K562 (cell line): ENCODE results near the gene CHRNE. TPM values are rescaled to one million over a fixed set of nuclear protein-coding genes. Genes with fewer than 3 reads are reported as not detected.
A peak's percentile ranks its signal among the peaks of the same experiment; 100 is the strongest.

Experiments
- ATAC-seq: fragments of 200-7000 bp; cut with Tn5 transposase; 3 replicates; pipeline ENCODE4 v1.9.1; 2020; ENCODE audit warnings: moderate library complexity
- BruUV-seq: library from RNA; stranded (reverse); fragments of 400-500 nt; replicated peaks from 2 replicates; lab custom pipeline; 2021; lab: Mats Ljungman, UMichigan
- CTCF ChIA-PET: fragments of 300-600 bp; formaldehyde crosslinking; extraction: SDS; loops from one replicate; lab custom pipeline; 2021; ENCODE audit warnings: low intra/inter-chr PET ratio; lab: Yijun Ruan, JAX
- POLR2A ChIA-PET: fragments of 300-600, 350-650 bp; sonication (Branson Sonifier 250); formaldehyde crosslinking; extraction: SDS; loops from one replicate; lab custom pipeline; 2021; ENCODE audit warnings: antibody characterized with exemption, inconsistent platforms; lab: Yijun Ruan, JAX
- DNase-seq, 4 experiments: peaks; one replicate each; pipeline versions ENCODE4 v3.0.0 to v3.0.0-alpha.2; 2011 to 2018; ENCODE audit warnings: low spot score in 3 of 4, mixed read lengths in 3 of 4; ENCODE audit errors: extremely low read depth in 1 of 4
- FAIRE-seq: peaks from 2 replicates; lab custom pipeline; 2011; peaks lifted over from hg19 to GRCh38; lab: Jason Lieb, UNC
- H2AFZ ChIP-seq: 2 replicates; pipeline ENCODE4 v1.6.0; 2011; ENCODE audit warnings: low read depth, low read length, control low read depth, inconsistent platforms
- H3K27ac ChIP-seq: fragments of 200-600 bp; 3 replicates; pipeline ENCODE4 v1.8.0; 2011; ENCODE audit warnings: low read depth, mild to moderate bottlenecking, control low read depth, inconsistent platforms, low read length, moderate library complexity, mixed read lengths; ENCODE audit errors: extremely low read depth
- H3K27me3 ChIP-seq, 2 experiments: fragments of 300-600 bp in 1 of 2; 2 replicates in 1 of 2; 3 replicates in 1 of 2; pipeline versions ENCODE4 v1.6.0 to v1.8.0; 2011; ENCODE audit warnings: inconsistent platforms in 2 of 2, low read length in 2 of 2, mild to moderate bottlenecking in 1 of 2, mixed read lengths in 1 of 2, moderate library complexity in 1 of 2; ENCODE audit not compliant: control insufficient read depth in 2 of 2, insufficient read depth in 2 of 2
- H3K36me3 ChIP-seq: fragments of 300-600 bp; 3 replicates; pipeline ENCODE4 v1.8.0; 2011; ENCODE audit warnings: mild to moderate bottlenecking, low read length, inconsistent platforms; ENCODE audit not compliant: control insufficient read depth, insufficient read depth
- H3K4me1 ChIP-seq, 2 experiments: fragments of 200-600 bp in 1 of 2; replicated peaks in 1 of 2; 2 replicates in 1 of 2; 3 replicates in 1 of 2; pipeline versions ENCODE4 v1.5.1 to v1.8.0; 2011; ENCODE audit warnings: inconsistent platforms in 2 of 2, low read length in 2 of 2, mild to moderate bottlenecking in 1 of 2, mixed read lengths in 1 of 2, moderate library complexity in 1 of 2; ENCODE audit not compliant: control insufficient read depth in 2 of 2, insufficient read depth in 2 of 2
- H3K4me2 ChIP-seq: 2 replicates; pipeline ENCODE4 v1.6.1; 2011; ENCODE audit warnings: low read length, control low read depth, inconsistent platforms, mixed read lengths; ENCODE audit not compliant: insufficient read depth
- H3K4me3 ChIP-seq: fragments of 200-600 bp; sonication (generic), shearing (Covaris generic); 2 replicates; pipeline ENCODE4 v1.5.1; 2016; ENCODE audit warnings: control low read depth, inconsistent platforms
- H3K79me2 ChIP-seq: fragments of 200-600 bp; 3 replicates; pipeline ENCODE4 v1.8.0; 2011; ENCODE audit warnings: low read length, inconsistent platforms; ENCODE audit not compliant: control insufficient read depth, insufficient read depth
- H3K9ac ChIP-seq, 2 experiments: 2 replicates each; pipeline versions ENCODE4 v1.6.0 to v1.6.1; 2011; ENCODE audit warnings: low read depth in 2 of 2, low read length in 2 of 2, control low read depth in 1 of 2, inconsistent platforms in 1 of 2, mild to moderate bottlenecking in 1 of 2, mixed read lengths in 1 of 2; ENCODE audit not compliant: insufficient read depth in 1 of 2
- H3K9me1 ChIP-seq: one replicate; pipeline ENCODE4 v1.6.0; 2011; ENCODE audit warnings: inconsistent platforms, mild to moderate bottlenecking, low read length, moderate library complexity; ENCODE audit not compliant: control insufficient read depth, insufficient read depth
- H3K9me3 ChIP-seq: replicated peaks from 2 replicates; pipeline ENCODE4 v1.5.1; 2011; ENCODE audit warnings: low read depth, low read length, inconsistent platforms; ENCODE audit not compliant: control insufficient read depth, insufficient read depth
- H4K20me1 ChIP-seq: replicated peaks from 2 replicates; pipeline ENCODE4 v1.6.1; 2011; ENCODE audit warnings: low read length, inconsistent platforms, mixed read lengths; ENCODE audit not compliant: control insufficient read depth, insufficient read depth
- AFF4 ChIP-seq: sonication (generic); formaldehyde crosslinking; IDR thresholded peaks from 2 replicates; pipeline ENCODE4 v1.8.0; 2023; ENCODE audit warnings: mild to moderate bottlenecking, missing genetic modification reagents
- BRD9 ChIP-seq: fragments of 450-650 bp; IDR thresholded peaks from 2 replicates; pipeline ENCODE4 v1.6.1; 2018; ENCODE audit warnings: low read depth; ENCODE audit not compliant: partially characterized antibody
- CCNT2 ChIP-seq: IDR thresholded peaks from 2 replicates; pipeline ENCODE4 v1.6.1; 2011; ENCODE audit warnings: borderline replicate concordance, low read depth, mild to moderate bottlenecking, moderate library complexity, mixed read lengths, low read length; ENCODE audit not compliant: insufficient read length; ENCODE audit errors: extremely low read depth
- CEBPG ChIP-seq, 3 experiments: fragments of 200-800 bp in 1 of 3; sonication (Bioruptor generic) in 1 of 3; sonication (generic) in 1 of 3; formaldehyde crosslinking in 1 of 3; IDR thresholded peaks in 2 of 3; conservative IDR thresholded peaks in 1 of 3; 2 replicates each; pipeline versions ENCODE4 v1.6.1 to v1.8.0; 2016 to 2022; ENCODE audit warnings: missing compliant biosample characterization in 2 of 3, missing genetic modification characterization in 2 of 3, mild to moderate bottlenecking in 1 of 3, missing genetic modification reagents in 1 of 3
- CHD1 ChIP-seq: fragments of 200-600 bp; sonication (generic); IDR thresholded peaks from one replicate; pipeline ENCODE4 v1.6.1; 2012; ENCODE audit warnings: mild to moderate bottlenecking, moderate library complexity, low read length, inconsistent platforms
- NFXL1 ChIP-seq: fragments of 450-650 bp; formaldehyde crosslinking; IDR thresholded peaks from 2 replicates; pipeline ENCODE4 v1.4.0; 2021; ENCODE audit warnings: mild to moderate bottlenecking
- NRF1 ChIP-seq, 2 experiments: fragments of 450-650 bp; IDR thresholded peaks in 1 of 2; conservative IDR thresholded peaks in 1 of 2; 2 replicates each; pipeline ENCODE4 v1.6.1; 2014; ENCODE audit warnings: mild to moderate bottlenecking in 2 of 2
- RBBP5 ChIP-seq: fragments of 200-600 bp; sonication (generic); IDR thresholded peaks from 2 replicates; pipeline ENCODE4 v1.6.1; 2012; ENCODE audit warnings: borderline replicate concordance, mild to moderate bottlenecking, low read length, control low read depth, inconsistent platforms; ENCODE audit not compliant: insufficient read depth, poor library complexity, severe bottlenecking
- RFX7 ChIP-seq: fragments of 250-450 bp; sonication (Bioruptor Pico); IDR thresholded peaks from 2 replicates; pipeline ENCODE4 v1.5.1; 2021; ENCODE audit warnings: mild to moderate bottlenecking
- SMAD4 ChIP-seq: fragments of 250-450 bp; sonication (Bioruptor Pico); conservative IDR thresholded peaks from 2 replicates; pipeline ENCODE4 v1.8.0; 2021; ENCODE audit warnings: inconsistent platforms, mild to moderate bottlenecking, moderate library complexity
- SREBF1 ChIP-seq: fragments of 150-350 bp; IDR thresholded peaks from 2 replicates; pipeline ENCODE4 v1.6.1; 2014; ENCODE audit warnings: antibody characterized with exemption, low read depth, low read length, borderline replicate concordance
- TBL1XR1 ChIP-seq, 2 experiments: IDR thresholded peaks; 2 replicates each; pipeline ENCODE4 v1.6.1; 2012; ENCODE audit warnings: improper control_type of control experiment in 2 of 2, low read length in 2 of 2, mild to moderate bottlenecking in 1 of 2
- XRCC4 ChIP-seq: IDR thresholded peaks from one replicate; pipeline ENCODE4 v1.6.1; 2011; ENCODE audit not compliant: insufficient read depth, insufficient read length; ENCODE audit errors: extremely low read depth
- ZNF696 ChIP-seq: fragments of 250-450 bp; sonication (Bioruptor Pico); conservative IDR thresholded peaks from 2 replicates; pipeline ENCODE4 v1.4.0; 2020; ENCODE audit warnings: mild to moderate bottlenecking, moderate library complexity
- whole genome bisulfite sequencing: fragments of 100-300 bp; shearing (Covaris generic); methylation state at CpG from one replicate; pipeline ENCODE4 v1.1.6; 2016; ENCODE audit warnings: low coverage, mixed read lengths; ENCODE audit not compliant: insufficient coverage; ENCODE audit errors: missing lambda C conversion rate; 5-methylcytosine and 5-hydroxymethylcytosine counted together
- in situ Hi-C: fragments of 300-500 bp; cut with MboI; formaldehyde crosslinking; loops from 4 replicates; pipeline ENCODE4 v1.15.0; 2018; ENCODE audit warnings: inconsistent platforms, mixed read lengths
- intact Hi-C: fragments of 100-400 bp; cut with micrococcal nuclease; formaldehyde crosslinking; loops from 2 replicates; pipeline ENCODE4 v1.14.2; 2022
- polyA plus RNA-seq, 8 experiments: library from polyadenylated mRNA; depleted of rRNA in 4 of 8; stranded (reverse) in 5 of 8; unstranded in 3 of 8; fragments of >200 nt; fragmentation: Nextera tagmentation in 2 of 8; fragmentation: Illumina TruSeq in 1 of 8; extraction: Ambion mirVana in 2 of 8; extraction: Trizol in 1 of 8; gene quantifications; 2 replicates each; pipeline versions ENCODE4 v1.2.1 to v1.2.3, GENCODE V29; 2011 to 2014; ENCODE audit warnings: inconsistent platforms in 1 of 8, missing spikeins in 1 of 8
- total RNA-seq, 7 experiments: library from RNA; depleted of rRNA in 6 of 7; stranded (reverse); fragments of >200 nt in 6 of 7; fragmentation: Illumina TruSeq in 2 of 7; extraction: Trizol in 2 of 7; gene quantifications; 2 replicates each; pipeline versions ENCODE4 v1.2.1 to v1.2.3, GENCODE V29; 2011 to 2021; ENCODE audit warnings: low replicate concordance in 1 of 7
- TF ChIP-seq, protein P1 (sequence below): fragments of 250-450 bp; sonication (Bioruptor Pico); IDR thresholded peaks from 2 replicates; pipeline ENCODE4 v1.5.0; 2022; ENCODE audit warnings: mild to moderate bottlenecking

CHRNE gene
- total and polyA plus RNA-seq, 9 of the 15 experiments (the other 6 are each of a cell fraction or from before 2014, with no cell fraction given) = not detected

GRCh38 chr17:4948931-4949320 lies 46.0 kb upstream of the CHRNE start:
- peak overlapping the region; percentile 52 for H2AFZ ChIP-seq
- in situ Hi-C loops = no loop called here
- TF ChIP-seq NRF1 (conservative IDR thresholded peaks at IDR 0.05 in 1 of 2, IDR thresholded peaks at IDR 0.05 in 1 of 2) = peak; percentile 93 to 94
- TF ChIP-seq, protein P1, sequence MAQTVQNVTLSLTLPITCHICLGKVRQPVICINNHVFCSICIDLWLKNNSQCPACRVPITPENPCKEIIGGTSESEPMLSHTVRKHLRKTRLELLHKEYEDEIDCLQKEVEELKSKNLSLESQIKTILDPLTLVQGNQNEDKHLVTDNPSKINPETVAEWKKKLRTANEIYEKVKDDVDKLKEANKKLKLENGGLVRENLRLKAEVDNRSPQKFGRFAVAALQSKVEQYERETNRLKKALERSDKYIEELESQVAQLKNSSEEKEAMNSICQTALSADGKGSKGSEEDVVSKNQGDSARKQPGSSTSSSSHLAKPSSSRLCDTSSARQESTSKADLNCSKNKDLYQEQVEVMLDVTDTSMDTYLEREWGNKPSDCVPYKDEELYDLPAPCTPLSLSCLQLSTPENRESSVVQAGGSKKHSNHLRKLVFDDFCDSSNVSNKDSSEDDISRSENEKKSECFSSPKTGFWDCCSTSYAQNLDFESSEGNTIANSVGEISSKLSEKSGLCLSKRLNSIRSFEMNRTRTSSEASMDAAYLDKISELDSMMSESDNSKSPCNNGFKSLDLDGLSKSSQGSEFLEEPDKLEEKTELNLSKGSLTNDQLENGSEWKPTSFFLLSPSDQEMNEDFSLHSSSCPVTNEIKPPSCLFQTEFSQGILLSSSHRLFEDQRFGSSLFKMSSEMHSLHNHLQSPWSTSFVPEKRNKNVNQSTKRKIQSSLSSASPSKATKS (CRISPR knock-in tag) = no peak
- no peak for TF ChIP-seq BRD9
- no peak for TF ChIP-seq TBL1XR1 (IDR thresholded peaks at IDR 0.05; ENCODE audit: low read length in 2 of 2)
- TF ChIP-seq XRCC4 = no peak
- TF ChIP-seq NFXL1 (CRISPR knock-in tag) = no peak
- TF ChIP-seq AFF4 (CRISPR knock-in tag) = 0 out of 2 replicates have a peak, but pooled peaks have one; percentile 1
- no peak for TF ChIP-seq SREBF1
- no peak for TF ChIP-seq ZNF696
- peak; percentile 18 for TF ChIP-seq SMAD4 (CRISPR knock-in tag)
- peak; percentile 62 for TF ChIP-seq CCNT2
- no peak for TF ChIP-seq RBBP5
- no peak for TF ChIP-seq RFX7 (CRISPR knock-in tag)
- TF ChIP-seq CHD1 = peak; percentile 43
- TF ChIP-seq CEBPG (CRISPR knock-in tag; IDR thresholded peaks at IDR 0.05) = no peak
- TF ChIP-seq CEBPG (tag; conservative IDR thresholded peaks at IDR 0.05 in 1 of 2, IDR thresholded peaks at IDR 0.05 in 1 of 2) = peak in 1 of 2 experiments; percentile 2; a peak in 1 of 4 replicates

More at GRCh38 chr17:4948931-4949320, 46.0 kb upstream of the CHRNE start:
- WGBS = 0% methylated on average over 13 of the region's 40 CpGs
- Histone ChIP-seq H3K4me3 (peak overlapping the region; percentile 97), H3K36me3 (peaks cover 39% of the 10 kb centered on the region), H4K20me1 (peaks cover 22% of the 10 kb centered on the region), H3K9ac (peak overlapping the region; percentile 89 to 90), H3K9me3 (no peaks in the 10 kb centered on the region), H3K9me1 (no peaks in the 10 kb centered on the region), H3K27me3 (no peaks in the 10 kb centered on the region), H3K27ac (peak overlapping the region; percentile 98), H3K79me2 (peaks cover 63% of the 10 kb centered on the region), H3K4me1 (peaks cover 32 to 57% of the 10 kb centered on the region in 2 experiments), H3K4me2 (peak overlapping the region; percentile 93)
- FAIRE-seq (no peak), ATAC-seq (peak; percentile 66), DNase-seq (peak; percentile 59 to 84 (median 74))
- intact Hi-C loops = no loop called here
- ChIA-PET CTCF (no interaction called here), POLR2A (interaction anchor here (0.6 to 4.7 kb wide), 5 partner anchors 9 to 704 kb away, joined by 3 to 21 read pairs (median 3); partner anchors contain the start of genes RNF167, SLC25A11 and SPAG7)
- no TSS peak for BruUV-seq
